HG03571 (cell line): Measurements from ENCODE around the gene TIGD6.
"Not testable (repeated sequence)": the region's sequence is repeated elsewhere in the genome, so short reads cannot be mapped to it uniquely, and the experiment has no call there.

Experiments
- ATAC-seq: cut with Tn5 transposase; IDR thresholded peaks from one replicate; pipeline ENCODE4 v1.9.1; 2021; ENCODE audit not compliant: unreplicated experiment

TIGD6 gene

DNA sequence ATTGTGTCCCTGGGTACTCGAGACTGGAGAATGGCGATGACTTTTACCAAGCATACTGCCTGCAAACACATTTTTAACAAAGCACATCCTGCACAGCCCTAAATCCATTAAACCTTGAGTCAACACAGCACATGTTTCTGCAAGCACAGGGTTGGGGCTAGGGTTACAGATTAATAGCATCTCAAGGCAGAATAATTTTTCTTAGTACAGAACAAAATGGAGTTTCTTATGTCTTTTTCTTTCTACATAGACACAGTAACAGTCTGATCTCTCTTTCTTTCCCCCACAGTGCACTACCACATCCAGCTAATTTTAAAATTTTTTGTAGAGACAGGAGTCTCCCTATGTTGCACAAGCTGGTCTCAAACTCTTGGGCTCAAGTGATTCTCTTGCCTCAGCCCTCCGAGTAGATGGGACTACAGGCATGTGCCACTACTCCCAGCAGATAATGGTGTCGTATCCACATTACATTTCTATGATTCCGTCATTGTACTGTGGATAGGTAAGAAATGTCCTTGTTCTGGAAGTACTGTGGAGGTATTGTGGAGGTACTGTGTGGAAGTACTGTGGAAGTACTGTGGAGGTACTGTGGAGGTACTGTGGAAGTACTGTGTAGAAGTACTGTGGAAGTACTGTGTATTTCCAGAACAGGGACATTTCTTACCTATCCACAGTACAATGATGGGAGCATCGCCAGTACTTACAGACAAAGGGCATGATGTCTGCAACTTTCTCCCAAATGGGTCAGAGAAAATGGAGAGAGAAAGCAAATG, 57.1 kb downstream of the TIGD6 start:
- not testable (repeated sequence) for ATAC-seq
